ENCODE data around the gene FAM209B.
"Not testable (repeated sequence)": the region's sequence is repeated elsewhere in the genome, so short reads cannot be mapped to it uniquely, and the experiment has no call there.

The FAM209B gene

DNA sequence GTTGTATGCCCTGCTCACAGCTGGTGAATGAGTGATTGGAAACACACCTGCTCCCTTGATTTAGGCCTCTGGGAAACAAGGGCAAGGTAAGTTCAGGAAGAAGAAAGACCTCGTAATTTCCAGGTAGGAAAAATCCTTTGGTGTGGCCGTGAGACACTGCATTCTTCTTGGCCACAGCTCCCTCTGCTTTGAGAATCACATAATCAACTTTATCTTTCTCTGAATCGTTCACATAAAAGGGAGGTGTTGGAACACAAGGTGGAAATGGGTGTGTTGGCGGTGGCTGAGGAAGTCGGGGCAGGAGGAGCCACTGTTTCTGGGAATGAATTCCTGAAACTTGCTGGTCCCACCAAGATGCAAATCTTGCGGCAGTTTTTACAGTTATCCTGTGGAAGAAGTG lies 25.9 kb downstream of the FAM209B start:
- Histone ChIP-seq H3K27me3 (no peaks in the 10 kb centered on the region), H3K36me3 (no peaks in the 10 kb centered on the region), H3K9me3 (no peaks in the 10 kb centered on the region), H3K27ac (no peak overlapping the region), H3K4me1 (no peaks in the 10 kb centered on the region), H3K4me3 (no peak overlapping the region)
- TF ChIP-seq, protein P1, sequence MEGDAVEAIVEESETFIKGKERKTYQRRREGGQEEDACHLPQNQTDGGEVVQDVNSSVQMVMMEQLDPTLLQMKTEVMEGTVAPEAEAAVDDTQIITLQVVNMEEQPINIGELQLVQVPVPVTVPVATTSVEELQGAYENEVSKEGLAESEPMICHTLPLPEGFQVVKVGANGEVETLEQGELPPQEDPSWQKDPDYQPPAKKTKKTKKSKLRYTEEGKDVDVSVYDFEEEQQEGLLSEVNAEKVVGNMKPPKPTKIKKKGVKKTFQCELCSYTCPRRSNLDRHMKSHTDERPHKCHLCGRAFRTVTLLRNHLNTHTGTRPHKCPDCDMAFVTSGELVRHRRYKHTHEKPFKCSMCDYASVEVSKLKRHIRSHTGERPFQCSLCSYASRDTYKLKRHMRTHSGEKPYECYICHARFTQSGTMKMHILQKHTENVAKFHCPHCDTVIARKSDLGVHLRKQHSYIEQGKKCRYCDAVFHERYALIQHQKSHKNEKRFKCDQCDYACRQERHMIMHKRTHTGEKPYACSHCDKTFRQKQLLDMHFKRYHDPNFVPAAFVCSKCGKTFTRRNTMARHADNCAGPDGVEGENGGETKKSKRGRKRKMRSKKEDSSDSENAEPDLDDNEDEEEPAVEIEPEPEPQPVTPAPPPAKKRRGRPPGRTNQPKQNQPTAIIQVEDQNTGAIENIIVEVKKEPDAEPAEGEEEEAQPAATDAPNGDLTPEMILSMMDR (IDR thresholded peaks at IDR 0.05): no peak
- intact Hi-C loops (cut with DNase I; ENCODE audit: low total_unique reads): no loop called here
- DNase-seq: no peak

DNA sequence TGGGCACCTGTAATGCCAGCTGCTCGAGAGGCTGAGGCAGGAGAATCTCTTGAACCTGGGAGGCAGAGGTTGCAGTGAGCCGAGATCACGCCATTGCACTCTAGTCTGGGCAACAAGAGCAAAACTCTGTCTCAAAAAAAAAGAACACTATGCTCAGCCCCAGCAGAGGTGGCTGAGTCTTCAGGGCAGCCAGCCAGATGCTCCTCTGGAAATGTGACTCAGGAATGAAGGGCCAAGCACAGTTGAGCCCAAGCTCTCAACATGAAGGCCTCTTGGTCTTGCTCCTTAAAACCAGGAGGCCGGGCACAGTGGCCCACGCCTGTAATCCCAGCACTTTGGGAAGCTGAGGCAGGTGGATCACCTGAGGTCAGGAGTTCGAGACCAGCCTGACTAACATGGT lies 31.5 kb downstream of the FAM209B start:
- intact Hi-C loops (cut with DNase I; ENCODE audit: low total_unique reads); DNase-seq; H3K27me3 ChIP-seq; H3K4me1 ChIP-seq; H3K4me3 ChIP-seq; H3K27ac ChIP-seq; H3K36me3 ChIP-seq; H3K9me3 ChIP-seq: not testable (repeated sequence)

DNA sequence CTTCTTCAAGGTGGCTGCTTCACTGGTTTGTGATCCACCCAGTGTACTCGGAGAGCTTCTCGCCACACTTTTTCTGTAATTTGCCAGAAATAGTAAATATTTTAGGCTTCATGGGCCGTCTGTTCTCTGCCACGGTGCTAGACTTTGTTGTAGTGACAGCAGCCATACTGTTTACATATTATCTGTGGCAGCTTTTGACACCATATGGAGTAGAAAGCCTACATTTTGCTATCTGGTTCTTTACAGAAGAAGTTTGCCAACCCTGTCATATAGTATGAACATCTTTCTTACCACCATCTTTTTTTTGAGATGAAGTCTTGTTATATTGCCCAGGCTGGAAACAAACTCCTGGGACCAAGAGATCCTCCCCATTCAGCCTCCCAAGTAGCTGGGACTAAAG lies 32.5 kb downstream of the FAM209B start:
- Histone ChIP-seq H3K27me3 (no peaks in the 10 kb centered on the region), H3K4me3 (no peak overlapping the region), H3K4me1 (no peaks in the 10 kb centered on the region), H3K9me3 (no peaks in the 10 kb centered on the region), H3K27ac (no peak overlapping the region), H3K36me3 (no peaks in the 10 kb centered on the region)
- TF ChIP-seq, protein P1 (IDR thresholded peaks at IDR 0.05): no peak
- DNase-seq: no peak
- intact Hi-C loops (cut with DNase I; ENCODE audit: low total_unique reads): no loop called here

DNA sequence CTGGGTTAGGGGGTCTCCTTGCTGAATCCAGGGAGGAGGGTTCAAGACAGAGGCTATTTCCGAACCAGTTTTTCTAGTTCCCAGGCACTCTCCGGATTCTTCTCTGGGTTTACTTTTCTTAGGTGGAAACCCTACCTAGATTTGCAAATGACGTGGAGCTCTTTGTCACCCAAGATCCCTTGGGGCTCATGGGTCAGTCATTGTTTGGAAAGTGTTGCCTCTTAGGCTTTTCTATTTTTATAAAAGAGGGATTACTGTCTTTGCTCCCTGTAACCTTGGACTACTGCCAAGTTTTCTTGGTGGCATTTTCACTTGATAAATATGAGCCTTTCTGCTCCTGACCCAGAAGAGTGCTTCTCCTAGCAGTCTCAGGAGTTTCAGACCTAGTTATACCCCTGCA lies 33.6 kb downstream of the FAM209B start:
- TF ChIP-seq, protein P1 (IDR thresholded peaks at IDR 0.05): no peak
- Histone ChIP-seq H3K4me1 (no peaks in the 10 kb centered on the region), H3K27me3 (no peaks in the 10 kb centered on the region), H3K9me3 (no peaks in the 10 kb centered on the region), H3K4me3 (no peak overlapping the region), H3K36me3 (no peaks in the 10 kb centered on the region), H3K27ac (no peak overlapping the region)
- intact Hi-C loops (cut with DNase I; ENCODE audit: low total_unique reads): no loop called here
- no peak for DNase-seq

DNA sequence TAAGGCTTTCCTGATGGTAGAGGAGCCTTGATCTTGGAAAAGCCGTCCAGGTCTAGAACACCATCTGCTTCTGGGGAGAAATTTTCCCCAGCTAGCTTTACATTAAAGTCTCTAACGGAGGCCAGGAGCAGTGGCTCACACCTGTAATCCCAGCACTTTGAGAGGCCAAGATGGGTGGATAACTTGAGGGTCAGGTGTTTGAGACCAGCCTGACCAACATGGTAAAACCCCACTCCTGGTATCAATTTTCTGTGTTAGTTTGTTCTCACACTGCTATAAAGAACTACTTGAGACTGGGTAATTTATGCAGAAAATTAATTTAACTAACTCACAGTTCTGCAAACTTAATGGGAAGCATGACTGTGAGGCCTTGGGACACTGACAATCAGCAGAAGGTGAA lies 37.8 kb downstream of the FAM209B start:
- Histone ChIP-seq H3K27ac (no peak overlapping the region), H3K9me3 (no peaks in the 10 kb centered on the region), H3K4me1 (no peaks in the 10 kb centered on the region), H3K4me3 (no peak overlapping the region), H3K27me3 (no peaks in the 10 kb centered on the region), H3K36me3 (no peaks in the 10 kb centered on the region)
- intact Hi-C loops (cut with DNase I; ENCODE audit: low total_unique reads): no loop called here
- DNase-seq: no peak
- TF ChIP-seq, protein P1 (IDR thresholded peaks at IDR 0.05): no peak

DNA sequence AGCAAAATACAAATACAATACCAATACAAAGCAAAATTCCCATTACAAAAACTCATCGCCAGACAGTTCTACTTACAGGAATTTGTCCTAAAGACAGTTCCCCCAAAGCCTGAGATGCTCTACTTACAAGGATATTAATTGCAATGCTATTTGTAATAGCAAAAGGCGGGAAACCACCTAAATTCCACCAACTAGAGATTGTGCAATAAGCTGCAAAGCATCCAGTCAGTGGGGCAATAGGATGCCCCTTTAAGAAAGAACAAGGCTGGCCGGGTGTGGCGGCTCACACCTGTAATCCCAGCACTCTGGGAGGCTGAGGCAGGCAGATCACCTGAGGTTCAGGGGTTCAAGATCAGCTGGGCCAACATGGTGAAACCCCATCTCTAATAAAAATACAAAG lies 39.1 kb downstream of the FAM209B start:
- no peak overlapping the region for H3K4me3 ChIP-seq
- no peak overlapping the region for H3K27ac ChIP-seq
- no peaks in the 10 kb centered on the region for H3K4me1 ChIP-seq
- TF ChIP-seq, protein P1 (IDR thresholded peaks at IDR 0.05): no peak
- no peak for DNase-seq
- no peaks in the 10 kb centered on the region for H3K36me3 ChIP-seq
- intact Hi-C loops (cut with DNase I; ENCODE audit: low total_unique reads): no loop called here
- H3K9me3 ChIP-seq: no peaks in the 10 kb centered on the region
- no peaks in the 10 kb centered on the region for H3K27me3 ChIP-seq
